Measurements from ENCODE around the gene IL16. TPM values are rescaled to one million over a fixed set of nuclear protein-coding genes. Genes with fewer than 3 reads are reported as not detected.
A peak's percentile ranks its signal among the peaks of the same experiment; 100 is the strongest.
"Not testable (repeated sequence)": the region's sequence is repeated elsewhere in the genome, so short reads cannot be mapped to it uniquely, and the experiment has no call there.

Gene IL16
- total RNA-seq, 1 experiment from 2014 or later, result not detected

DNA sequence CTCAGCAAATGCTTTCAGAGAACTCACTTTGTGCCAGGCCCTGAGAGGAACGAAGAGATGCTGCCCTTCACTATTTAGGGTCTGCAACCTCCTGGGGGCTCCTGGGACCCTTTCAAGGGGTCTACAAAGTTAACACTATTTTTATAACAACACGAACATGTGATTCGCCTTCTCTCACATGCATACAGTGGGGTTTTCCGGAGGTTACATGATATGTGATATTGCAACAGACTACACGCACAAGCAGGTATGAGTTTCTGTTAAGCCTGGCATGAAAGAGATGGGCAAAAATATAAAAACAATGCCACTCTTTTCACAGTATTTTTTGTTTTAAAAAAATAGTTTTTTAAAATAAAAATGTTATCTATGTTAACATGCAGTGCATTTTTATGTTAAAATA is 117.0 kb downstream of the IL16 start:
- DNase-seq (ENCODE audit: low read depth), result no peak

DNA sequence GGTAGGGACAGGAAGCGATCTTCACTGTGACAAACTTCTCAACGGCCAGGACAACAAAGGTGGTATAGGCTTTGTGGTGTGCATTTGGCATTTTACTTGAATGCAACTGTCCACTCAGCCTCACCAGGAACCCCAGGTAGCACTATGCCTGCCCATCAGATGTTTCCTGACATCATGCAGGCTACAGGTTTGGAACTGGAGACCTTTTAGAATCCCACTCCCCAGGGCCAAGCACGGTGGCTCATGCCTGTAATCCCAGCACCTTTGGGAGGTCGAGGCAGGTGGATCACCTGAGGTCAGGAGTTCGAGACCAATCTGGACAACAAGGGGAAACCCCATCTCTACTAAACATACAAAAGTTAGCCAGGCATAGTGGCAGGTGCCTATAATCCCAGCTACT is 117.7 kb downstream of the IL16 start:
- DNase-seq (ENCODE audit: low read depth), result no peak

DNA sequence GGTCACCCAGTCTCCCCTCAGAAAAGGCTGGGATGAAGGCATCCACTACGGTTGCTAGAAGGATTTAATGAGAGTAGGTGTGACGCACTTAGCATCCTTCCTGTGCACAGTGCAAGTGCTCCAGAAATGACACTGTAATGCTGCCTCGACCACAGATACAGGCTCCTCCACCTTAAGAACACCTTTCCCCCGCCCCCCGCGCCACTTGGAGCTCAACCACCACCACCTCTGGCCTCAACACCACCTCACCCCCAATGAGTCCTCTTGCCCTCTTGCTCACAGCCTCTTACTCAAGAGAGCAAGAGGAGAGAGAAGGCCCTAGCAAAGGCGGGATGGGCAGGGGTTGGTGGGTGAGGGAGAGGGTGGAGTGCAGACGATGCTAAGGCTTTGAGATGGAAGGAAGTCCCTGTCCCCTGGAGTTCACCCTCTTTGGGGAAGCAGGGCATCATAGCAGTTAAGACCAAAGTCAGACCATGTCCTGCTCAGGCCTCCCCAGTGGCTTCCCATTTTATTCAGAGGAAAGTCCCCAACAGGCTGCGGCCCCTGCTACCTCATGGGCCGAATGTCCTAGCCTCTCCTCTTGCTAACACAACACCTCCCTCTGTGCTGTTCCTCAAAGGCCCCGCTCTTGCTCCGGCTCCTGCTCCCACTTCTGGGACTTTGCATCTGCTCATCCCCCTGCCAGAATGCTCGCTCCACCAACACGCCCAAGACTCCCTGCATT is 118.9 kb downstream of the IL16 start:
- no peak for DNase-seq (ENCODE audit: low read depth)

DNA sequence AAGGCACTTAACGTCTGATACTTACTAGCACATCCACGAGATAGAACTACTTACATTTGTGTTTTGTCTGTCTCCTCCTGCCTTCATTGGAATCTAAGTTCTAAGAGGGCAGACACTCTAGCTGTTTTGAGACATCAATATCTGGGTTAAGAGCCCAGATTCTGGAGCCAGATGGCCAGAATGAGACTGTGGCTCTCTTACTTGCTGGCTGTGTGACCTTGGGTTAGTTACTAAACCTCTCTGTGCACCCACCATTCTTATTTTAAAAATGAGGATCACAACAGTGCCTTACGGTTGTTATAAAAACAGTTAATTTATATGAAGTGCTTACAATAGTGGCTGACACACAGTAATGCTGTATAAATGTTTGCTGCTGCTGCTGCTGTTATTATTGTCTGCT is 119.6 kb downstream of the IL16 start:
- no peak for DNase-seq (ENCODE audit: low read depth)

DNA sequence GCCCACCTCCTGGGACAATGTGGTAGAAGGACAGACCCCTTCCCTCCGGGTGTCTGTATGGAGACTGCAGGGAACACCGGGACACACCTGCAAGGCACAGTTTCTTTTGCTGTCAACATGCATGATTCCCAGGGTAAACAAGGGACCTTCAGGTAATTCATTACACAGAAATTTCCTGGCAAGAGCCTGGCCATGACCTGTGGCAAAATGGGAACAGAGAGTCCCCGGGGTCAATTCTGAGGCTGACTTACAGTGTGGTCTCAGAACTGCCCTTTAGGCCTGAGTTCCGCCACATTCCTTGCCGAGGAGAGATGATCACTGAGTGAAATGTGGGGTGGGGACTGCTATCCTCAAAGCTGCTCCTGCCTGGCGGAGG is 121.0 kb downstream of the IL16 start:
- DNase-seq (ENCODE audit: low read depth), result no peak

DNA sequence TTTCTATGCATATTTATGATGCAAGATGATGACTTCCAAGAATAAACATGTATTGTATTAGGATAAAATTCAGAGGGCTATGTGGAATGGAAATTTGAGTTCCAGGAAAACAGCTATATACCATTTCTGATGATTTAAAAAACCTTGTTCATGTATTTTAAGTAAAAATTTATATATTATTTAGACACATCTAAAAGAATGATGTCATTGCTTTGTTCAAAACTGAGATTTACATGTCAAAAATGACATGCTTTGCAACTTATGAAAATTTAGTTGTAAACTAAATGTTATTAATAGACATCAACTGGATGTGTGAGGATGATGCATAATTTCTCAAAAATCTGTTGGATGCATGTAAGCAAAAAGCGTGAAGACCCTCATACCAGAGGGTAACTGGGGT is 125.0 kb downstream of the IL16 start:
- no peak for DNase-seq (ENCODE audit: low read depth)

DNA sequence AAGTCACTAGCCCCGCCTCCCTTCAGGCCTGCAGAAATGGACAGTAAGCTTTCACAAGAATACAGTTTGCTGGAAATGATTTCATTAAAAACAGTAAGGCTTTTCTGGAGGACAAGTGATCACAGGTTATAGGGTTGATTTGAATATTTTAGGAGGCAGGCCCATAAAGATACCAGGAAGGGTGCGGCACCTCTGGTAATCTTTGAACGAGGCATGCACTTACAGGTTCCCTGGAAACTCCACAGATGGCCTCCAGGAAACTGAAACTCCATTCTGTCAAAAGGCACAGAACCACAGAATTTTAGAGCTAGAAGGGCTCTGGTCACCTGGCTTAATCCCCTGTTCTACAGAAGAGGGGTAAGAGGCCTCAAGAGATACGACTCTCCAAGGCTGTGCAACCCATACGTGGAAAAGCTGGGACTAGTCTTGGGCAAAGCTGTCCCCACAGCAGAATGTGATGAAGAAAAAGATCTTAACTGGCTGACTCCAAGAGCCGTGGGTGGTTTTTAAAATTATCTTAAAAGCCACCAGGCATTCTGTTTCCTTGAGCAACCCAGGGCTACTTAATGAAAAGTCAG is 126.1 kb downstream of the IL16 start:
- DNase-seq (ENCODE audit: low read depth), result no peak

DNA sequence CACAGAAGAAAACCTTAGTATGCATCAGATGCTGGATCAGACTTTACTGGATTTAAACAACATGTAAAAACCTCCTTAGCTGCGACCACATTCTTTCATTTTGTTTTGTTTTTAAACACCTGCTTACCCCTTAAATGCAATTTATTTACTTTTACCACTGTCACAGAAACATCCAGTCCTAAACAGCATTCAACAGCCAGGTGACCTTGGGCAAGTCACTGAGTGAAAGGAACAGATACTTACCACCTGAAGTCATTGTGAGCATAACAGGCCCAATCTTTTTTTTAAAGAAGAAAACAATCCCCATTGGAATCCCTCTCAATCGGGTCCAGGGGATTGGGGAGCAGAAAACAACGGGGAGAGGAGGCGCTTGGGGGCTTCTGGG is 126.9 kb downstream of the IL16 start:
- DNase-seq (ENCODE audit: low read depth), result no peak

DNA sequence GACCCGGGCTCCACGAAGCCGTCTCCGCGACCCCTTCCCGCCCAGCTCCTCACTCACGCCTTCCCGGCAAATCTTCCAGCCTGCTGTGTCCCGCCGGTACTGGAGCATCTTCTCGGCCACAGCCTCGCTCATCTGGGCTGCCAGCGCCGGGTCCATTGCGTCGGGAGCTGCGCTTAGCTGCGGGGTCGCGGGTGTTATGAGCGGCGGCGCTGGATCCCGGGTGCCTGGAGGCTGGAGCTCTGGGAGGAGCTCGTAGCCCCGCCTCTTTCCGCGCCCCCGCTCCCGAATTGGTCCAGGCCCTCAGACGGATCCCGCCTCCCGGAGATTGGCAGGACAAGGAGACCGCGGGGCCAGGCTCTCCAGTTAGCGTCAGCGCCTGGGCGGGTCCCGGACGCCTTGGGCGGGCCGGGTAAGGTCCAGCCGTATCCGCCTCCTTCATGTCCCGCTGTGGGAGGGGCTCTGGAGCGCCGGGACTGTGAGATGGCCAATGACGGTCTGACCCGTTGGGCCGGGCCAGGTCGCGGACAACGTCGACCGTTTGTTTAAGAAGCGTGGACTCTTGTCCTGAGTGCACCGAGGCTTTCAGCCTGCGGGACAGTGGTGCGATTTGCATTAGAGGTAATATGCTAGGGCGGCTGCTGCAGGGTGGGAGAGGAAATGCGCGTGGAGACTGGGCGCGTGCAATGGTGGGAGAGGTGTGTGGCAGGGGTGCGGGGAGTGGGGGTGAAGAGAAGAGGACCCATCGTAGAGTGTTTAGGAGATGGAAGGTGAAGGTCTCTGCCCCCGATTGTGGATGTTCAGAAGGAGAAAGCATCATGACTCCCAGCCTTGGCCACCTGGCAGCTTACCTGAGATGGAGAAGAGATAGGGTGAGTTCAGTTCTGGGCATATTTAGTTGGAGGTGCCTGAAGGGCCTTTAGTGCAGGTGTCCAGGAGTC is 127.5 kb downstream of the IL16 start, which contains the start of gene STARD5:
Gene STARD5, minus strand, starts transcription at position 198 of the 938 bp plus-strand sequence. Its CDS starts 42 bp downstream, at position 156.
- peak; percentile 98 for DNase-seq (ENCODE audit: low read depth)

DNA sequence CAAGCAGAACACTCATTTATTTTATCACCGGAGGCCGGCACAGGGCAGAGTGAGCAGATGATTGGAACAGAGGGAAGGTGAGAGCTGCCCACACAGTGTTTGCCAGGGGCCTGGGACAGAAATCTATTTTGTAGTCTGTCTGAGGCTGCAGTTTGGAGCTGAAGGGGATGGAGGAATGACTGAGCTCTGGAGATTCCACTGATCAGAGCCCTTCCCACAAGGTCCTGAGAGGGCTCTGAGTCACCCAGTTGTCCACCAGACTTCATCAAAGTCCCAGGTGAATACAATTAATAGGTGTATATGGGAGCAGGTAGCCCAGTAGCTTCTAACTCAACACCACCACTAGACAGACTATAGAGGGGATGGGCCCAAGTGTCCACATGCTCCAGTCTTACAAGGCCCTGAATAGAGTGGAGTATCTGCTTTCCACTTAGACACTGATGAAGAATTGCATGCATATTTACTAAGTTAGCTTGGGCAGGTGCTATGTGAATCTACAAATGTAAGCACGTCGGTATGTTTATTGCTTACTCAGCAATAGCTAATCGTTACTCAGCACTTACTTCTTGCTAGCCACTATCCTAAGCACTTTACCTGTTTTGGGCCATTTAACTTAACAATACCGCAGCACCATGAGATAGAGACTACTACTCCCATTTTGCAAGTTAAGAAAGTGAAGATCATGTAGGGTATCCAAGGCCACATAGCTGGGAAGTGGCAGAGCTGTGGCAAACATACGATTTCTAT is 130.0 kb downstream of the IL16 start:
- no peak for DNase-seq (ENCODE audit: low read depth)

DNA sequence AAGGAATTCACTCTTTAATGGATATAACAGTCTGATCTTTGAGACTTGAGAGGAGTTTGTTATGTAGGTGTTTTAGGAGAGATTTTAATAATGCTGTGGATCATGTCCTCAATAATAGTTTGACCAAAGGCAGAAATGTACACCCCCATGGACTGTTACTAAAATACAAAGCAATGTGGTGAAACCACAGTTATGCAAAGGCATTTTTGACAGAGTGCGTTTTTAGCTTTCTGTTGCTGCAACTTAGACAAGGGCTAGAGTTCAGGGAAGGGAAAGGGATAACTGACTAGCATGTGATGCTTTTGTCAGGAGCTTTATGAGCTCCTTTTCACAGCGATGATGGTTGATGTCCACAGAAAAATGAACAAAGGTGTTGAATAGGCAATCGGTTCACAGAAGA is 130.8 kb downstream of the IL16 start:
- DNase-seq (ENCODE audit: low read depth), result peak; percentile 66

DNA sequence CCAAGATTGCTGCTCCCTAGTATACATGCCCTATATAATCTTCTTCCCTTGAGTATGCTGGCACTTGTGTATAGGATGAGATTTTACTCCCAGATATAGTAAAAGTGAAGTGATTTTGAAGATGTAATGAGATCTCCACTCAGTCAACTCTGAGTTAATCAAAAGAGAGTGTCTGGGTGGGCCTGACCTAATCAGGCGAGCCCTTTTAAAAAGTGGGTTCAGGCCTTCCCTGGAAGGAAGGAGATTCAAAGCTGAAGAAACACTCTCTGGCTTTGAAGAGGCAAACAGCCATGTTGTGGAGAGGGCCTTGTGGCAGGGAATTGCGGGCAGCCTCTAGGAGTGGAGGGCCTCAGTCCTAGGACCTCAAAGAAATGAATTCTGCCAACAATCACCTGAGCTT is 132.8 kb downstream of the IL16 start:
- DNase-seq (ENCODE audit: low read depth), result no peak

DNA sequence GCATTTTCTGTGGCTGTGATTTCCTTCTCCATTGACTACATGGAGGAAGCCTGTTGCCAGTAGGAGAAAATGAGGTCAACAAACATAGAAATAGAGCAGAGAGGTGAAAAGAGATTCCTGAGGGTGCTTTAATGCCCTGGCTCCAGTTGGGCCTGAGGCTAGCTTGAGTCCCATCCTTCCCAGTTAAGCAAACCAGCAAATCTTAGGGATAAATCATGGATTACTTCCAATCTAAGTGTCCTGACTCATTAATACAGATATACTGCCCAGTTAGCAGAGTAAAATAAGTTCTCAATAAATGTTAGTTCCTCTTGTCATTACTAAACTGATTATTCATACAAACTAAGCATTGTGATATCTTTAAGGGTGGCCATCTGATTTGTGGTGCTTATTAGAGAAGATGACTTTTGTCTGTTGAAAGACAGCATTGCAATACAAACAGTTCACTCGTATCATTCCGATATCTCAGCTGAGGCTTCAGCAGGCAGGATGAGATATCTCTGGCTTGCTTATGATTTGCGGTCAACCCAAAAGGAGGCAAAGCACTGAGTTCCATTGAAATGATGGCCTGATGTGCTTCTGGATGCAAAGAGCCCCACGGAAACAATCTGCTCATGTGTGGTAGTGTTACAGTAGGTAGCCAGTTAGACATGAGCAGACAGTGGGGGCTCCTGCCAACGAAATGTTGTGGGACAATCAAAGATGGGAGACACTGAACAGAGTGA is 133.8 kb downstream of the IL16 start:
- DNase-seq (ENCODE audit: low read depth), result no peak

DNA sequence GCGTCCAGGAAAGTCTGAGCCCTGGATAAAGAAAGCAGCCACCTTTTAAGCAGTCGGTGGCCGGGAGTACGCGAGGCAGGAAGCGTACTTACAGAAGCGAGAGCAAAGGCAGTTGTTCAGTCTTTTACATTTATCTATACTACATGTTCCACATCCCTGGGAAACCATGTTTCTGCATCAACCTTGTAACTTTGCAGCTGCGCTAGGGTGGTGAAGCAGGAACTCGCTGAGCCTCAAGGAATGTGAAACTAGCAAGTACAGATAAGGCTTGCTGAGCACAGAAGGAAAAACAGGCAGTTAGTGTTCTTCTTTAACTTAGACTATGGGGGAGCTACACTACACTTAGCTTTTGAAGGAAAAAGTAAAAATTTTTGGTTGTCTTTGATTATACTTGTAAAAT is 134.5 kb downstream of the IL16 start:
- DNase-seq (ENCODE audit: low read depth), result not testable (repeated sequence)

DNA sequence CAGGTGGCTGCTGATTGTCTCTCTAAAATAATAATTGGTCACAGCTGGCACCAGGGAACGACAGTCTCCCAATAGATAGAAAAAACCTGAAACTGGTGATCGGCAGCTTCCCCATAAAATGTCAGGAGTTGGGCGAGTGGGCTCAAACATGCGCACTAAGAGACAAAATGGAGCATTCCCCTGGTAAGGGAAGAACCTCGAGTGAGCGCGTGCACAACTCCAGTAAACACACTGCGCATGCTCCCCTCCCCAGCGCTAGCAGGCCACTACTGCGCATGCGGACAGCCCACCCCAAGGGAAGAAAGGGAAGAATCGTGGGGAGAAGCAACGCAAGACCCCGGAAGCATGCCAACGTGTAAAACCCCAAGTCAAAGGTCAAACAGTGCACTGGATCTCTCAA is 134.9 kb downstream of the IL16 start:
- no peak for DNase-seq (ENCODE audit: low read depth)

DNA sequence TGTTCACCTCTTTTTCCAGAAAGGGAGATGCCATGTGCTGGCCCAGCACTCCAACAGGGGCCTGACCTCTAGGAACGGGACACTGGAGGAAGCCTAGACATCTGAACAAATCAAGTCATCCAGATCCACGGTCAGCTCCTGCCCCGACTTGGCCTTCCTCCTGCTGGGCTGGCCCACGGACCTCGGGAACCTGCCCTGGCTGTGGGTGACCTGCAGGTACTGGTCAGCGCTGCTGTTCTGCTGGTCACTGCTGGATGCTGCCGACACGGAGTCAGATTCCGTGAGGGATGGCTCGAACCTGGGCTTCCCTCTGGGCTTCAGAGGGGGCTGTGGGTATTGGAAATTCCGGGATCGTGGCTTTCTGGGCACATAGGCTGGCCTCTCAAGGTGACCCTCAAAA is 135.6 kb downstream of the IL16 start:
- no peak for DNase-seq (ENCODE audit: low read depth)

DNA sequence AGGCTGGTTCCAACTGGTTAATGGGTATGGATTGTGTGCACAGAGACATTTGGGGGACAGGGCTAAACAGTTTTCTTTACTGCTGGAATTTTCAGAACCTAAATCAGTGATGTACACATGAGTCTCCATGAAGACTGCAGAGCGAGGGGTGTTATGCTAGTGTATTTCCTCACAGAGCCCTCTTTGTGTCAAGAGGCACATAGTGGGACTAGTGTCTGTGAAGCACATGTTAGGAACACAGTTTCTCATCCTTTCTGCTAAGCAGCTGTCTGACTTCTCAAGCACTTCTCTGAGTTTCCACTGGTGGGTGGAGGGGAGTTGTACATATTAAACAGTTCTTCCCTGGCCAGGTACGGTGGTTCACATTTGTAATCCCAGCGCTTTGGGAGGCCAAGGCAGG is 136.7 kb downstream of the IL16 start:
- no peak for DNase-seq (ENCODE audit: low read depth)

DNA sequence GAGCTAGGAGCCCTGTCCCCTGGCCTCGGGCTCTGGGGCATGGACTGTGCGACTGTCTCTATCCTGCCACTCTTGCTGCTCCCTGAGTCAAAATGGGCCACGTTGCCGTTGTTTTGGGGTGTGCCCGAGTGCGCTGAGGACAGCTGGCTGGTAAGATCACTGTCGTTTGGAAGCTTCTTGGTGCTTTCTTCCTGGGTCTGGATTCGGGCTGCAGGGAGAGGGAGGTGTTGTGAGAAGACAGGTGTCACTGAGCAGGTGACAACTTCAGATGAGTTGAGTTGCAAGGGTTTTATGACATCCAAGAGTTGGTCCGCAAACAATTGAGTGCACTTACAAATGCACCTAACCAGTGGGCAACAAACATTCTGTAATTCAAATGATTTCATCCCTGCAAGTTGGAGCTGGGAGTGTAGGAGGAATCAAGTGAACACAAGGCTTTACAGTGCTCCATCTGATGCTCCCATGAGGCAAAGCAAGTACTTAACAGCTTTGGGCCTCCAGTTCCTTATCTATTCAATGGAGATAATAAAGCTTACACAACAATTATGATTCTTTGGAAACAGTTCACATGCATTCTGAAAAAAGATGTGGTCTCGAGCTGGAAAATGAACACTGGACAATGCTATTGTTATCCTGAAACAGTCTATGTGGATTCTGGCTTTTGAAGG is 138.2 kb downstream of the IL16 start:
- DNase-seq (ENCODE audit: low read depth), result no peak

DNA sequence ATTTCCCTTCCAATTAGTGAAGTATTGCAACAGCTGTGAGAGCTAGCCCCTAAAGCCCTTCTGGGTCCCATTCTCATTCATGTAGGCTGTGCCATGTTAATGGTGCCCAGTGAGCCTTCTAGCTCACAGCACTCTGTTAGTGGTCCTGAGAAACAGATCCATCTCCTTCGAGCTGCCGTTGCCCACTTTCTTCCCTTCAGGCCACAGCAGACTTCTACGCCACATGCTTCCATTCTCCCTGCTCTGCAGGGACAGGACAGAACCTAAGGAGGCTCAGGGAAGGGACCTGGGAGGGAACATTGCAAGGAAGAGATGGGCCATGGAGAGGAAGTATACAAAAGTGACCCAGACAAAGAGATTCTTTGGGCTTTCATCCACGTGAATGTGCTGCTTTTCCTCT is 139.0 kb downstream of the IL16 start:
- no peak for DNase-seq (ENCODE audit: low read depth)

DNA sequence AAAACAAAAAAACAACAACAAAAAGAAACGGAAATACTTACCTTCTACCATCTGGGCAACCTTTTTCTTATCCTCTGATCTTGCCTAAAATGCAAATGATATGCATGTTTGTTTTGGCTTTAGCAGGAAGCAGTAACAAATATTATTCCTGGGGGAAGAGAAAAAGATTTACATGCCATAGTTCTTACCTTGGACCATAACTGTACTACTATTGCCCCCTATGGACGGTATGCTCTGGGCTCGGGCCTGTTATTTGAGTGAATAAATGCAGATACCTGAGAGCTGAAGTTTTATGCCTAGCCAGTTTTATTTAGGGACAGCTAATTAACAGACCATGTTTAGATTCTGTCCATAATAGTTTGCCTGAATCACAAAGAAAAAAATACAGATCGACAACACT is 139.9 kb downstream of the IL16 start:
- DNase-seq (ENCODE audit: low read depth), result peak; percentile 14

DNA sequence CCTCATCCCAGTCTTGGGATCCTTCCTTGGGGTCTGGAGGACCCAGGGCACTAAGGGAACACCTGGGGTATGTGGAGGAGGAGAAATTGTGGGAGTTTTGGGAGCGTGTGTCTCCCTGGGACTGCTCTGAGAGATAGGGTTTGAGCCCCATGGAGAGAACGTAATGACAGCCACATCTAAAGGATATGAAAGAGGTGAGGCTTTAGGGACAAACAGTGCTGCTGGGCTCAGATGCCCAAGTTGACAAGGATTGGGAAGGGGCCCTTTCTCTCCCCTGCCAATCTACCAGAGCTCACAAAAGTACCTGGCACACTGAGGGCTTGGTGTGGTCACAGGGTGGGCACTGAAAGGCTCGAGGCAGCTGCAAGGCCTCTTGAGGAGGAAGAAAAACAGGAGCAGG is 140.6 kb downstream of the IL16 start:
- DNase-seq (ENCODE audit: low read depth), result no peak

All from Daoy (cell line).